Transverse colon (tissue), 4 donors: Measurements from ENCODE around the gene DCAF6. TPM values are rescaled to one million over a fixed set of nuclear protein-coding genes. Genes with fewer than 3 reads are reported as not detected.
A peak's percentile ranks its signal among the peaks of the same experiment; 100 is the strongest.
"Not testable (repeated sequence)": the region's sequence is repeated elsewhere in the genome, so short reads cannot be mapped to it uniquely, and the experiment has no call there.

Experiments used
- DNase-seq: peaks from one replicate; pipeline ENCODE4 v3.0.0-alpha.2; 2019
- H3K27ac ChIP-seq, 4 donors: fragments of 200-600 bp; sonication (generic); 2 replicates each; pipeline ENCODE4 v1.5.1; 2016 to 2018; ENCODE audit warnings: inconsistent platforms in 4 of 4
- H3K27me3 ChIP-seq: fragments of 200-600 bp; sonication (generic); 2 replicates; pipeline ENCODE4 v1.5.1; 2017; ENCODE audit warnings: inconsistent platforms
- H3K36me3 ChIP-seq, 4 donors: fragments of 200-600 bp; sonication (generic); 2 replicates each; pipeline ENCODE4 v1.5.1; 2017 to 2019; ENCODE audit warnings: inconsistent platforms in 4 of 4
- H3K4me1 ChIP-seq, 4 donors: fragments of 200-600 bp; sonication (generic); 2 replicates each; pipeline ENCODE4 v1.5.1; 2017 to 2020; ENCODE audit warnings: inconsistent platforms in 4 of 4
- H3K4me3 ChIP-seq, 4 donors: fragments of 200-600 bp; sonication (generic); 1 replicate in 1 of 4; 2 replicates in 3 of 4; pipeline versions ENCODE4 v1.5.1 to v1.6.1; 2017 to 2019; ENCODE audit warnings: inconsistent platforms in 4 of 4
- H3K9me3 ChIP-seq, 2 donors: fragments of 200-600 bp; sonication (generic); 2 replicates each; pipeline ENCODE4 v1.5.1; 2017 to 2019; ENCODE audit warnings: inconsistent platforms in 2 of 2
- CTCF ChIP-seq, 5 experiments: fragments of 200-600 bp in 3 of 5; fragments of 450-650 bp in 2 of 5; sonication (generic) in 3 of 5; IDR thresholded peaks; 1 replicate in 2 of 5; 2 replicates in 3 of 5; pipeline ENCODE4 v1.5.1; 2016 to 2017; ENCODE audit warnings: antibody characterized with exemption in 5 of 5, inconsistent platforms in 3 of 5, mild to moderate bottlenecking in 2 of 5, moderate library complexity in 1 of 5
- EP300 ChIP-seq: sonication (generic); formaldehyde crosslinking; IDR thresholded peaks from one replicate; pipeline ENCODE4 v1.6.1; 2017; ENCODE audit warnings: antibody characterized with exemption, low read depth
- POLR2A ChIP-seq: fragments of 450-650 bp; IDR thresholded peaks from one replicate; pipeline ENCODE4 v1.6.1; 2016; ENCODE audit warnings: antibody characterized with exemption, mild to moderate bottlenecking, moderate library complexity
- POLR2AphosphoS5 ChIP-seq, 3 donors: sonication (generic); formaldehyde crosslinking; IDR thresholded peaks; one replicate each; pipeline ENCODE4 v1.6.1; 2016; ENCODE audit warnings: antibody characterized with exemption in 3 of 3
- WGBS, 2 donors: methylation state at CpG; one replicate each; pipeline ENCODE4 v1.1.5; 2018; ENCODE audit warnings: low coverage in 1 of 2; 5-methylcytosine and 5-hydroxymethylcytosine counted together
- in situ Hi-C, 4 donors: fragments of 200-750 bp; cut with MboI; loops; one replicate each; pipeline versions ENCODE4 v1.15.0 to v1.15.1; 2017; ENCODE audit warnings: low sequenced_read_pairs in 3 of 4, low pct_ligation_motif_present in 1 of 4, low pct_unique_long_range_greater_than_20kb in 1 of 4
- intact Hi-C: fragments of 100-400 bp; cut with DNase I; formaldehyde crosslinking; loops from one replicate; pipeline ENCODE4 v1.15.1; 2023; ENCODE audit warnings: low total_unique reads
- total RNA-seq, 4 donors: library from RNA; depleted of rRNA; stranded (reverse); fragments of >200 nt; gene quantifications; one replicate each; pipeline ENCODE4 v1.1.0, GENCODE V29; 2016

DCAF6 gene
- 100 to 1,000 TPM in 1 of 4 donors, 10 to 100 TPM in 3; 59.5 to 173 (median 93.4) TPM for total RNA-seq

GRCh38 chr1:167936068-167936929 lies at the start of gene DCAF6:
Gene DCAF6 (plus strand): TSS chr1:167936683. CDS start chr1:167936912, 229 bp downstream.
- H3K36me3 ChIP-seq = no peaks in the 10 kb centered on the region
- H3K27ac ChIP-seq = peak within 1 kb of the TSS; percentile 95 to 98 (median 97)
- no peaks in the 10 kb centered on the region for H3K9me3 ChIP-seq
- peak within 1 kb of the TSS; percentile 68 to 97 (median 83) for H3K4me3 ChIP-seq
- intact Hi-C loops = loop anchor here (2.0 kb wide), 1 partner anchor 215 kb away; the partner anchor contains the start of gene MPZL1
- DNase-seq = peak; percentile 97
- in situ Hi-C loops = loop anchor here in 3 of 4 donors (10.0 to 25.0 kb wide), 2 partner anchors 211 to 224 kb away; partner anchors contain the start of gene MPZL1 (in 3 of the 3)
- no peaks in the 10 kb centered on the region for H3K27me3 ChIP-seq
- peaks cover 0 to 58% (median 31%) of the 10 kb centered on the region in 4 donors for H3K4me1 ChIP-seq
- 1% methylated on average over 37 of the region's 58 CpGs; no CpG with 5 or more reads in 1 of the 2 donors for WGBS, 2 donors
- TF ChIP-seq CTCF (IDR thresholded peaks at IDR 0.05) = no peak
- TF ChIP-seq POLR2A = peak; percentile 97
- peak; percentile 95 to 96 (median 96) for TF ChIP-seq POLR2AphosphoS5 (IDR thresholded peaks at IDR 0.05)

GRCh38 chr1:167887187-167887586 lies 49.3 kb upstream of the DCAF6 start:
- DNase-seq, H3K9me3 ChIP-seq, in situ Hi-C loops, H3K36me3 ChIP-seq, H3K4me1 ChIP-seq, H3K27ac ChIP-seq, H3K27me3 ChIP-seq, H3K4me3 ChIP-seq, intact Hi-C loops: not testable (repeated sequence)
- 77 to 100% methylated on average over 1 to 2 of the region's 2 CpGs for WGBS, 2 donors

GRCh38 chr1:167890400-167890799 lies 46.1 kb upstream of the DCAF6 start:
- intact Hi-C loops = no loop called here
- no peaks in the 10 kb centered on the region for H3K4me1 ChIP-seq

GRCh38 chr1:167893798-167894197 lies 42.7 kb upstream of the DCAF6 start:
- DNase-seq = no peak
- in situ Hi-C loops (no loop called here), intact Hi-C loops (no loop called here)
- Histone ChIP-seq H3K27ac (no peak overlapping the region), H3K27me3 (no peaks in the 10 kb centered on the region), H3K4me3 (no peak overlapping the region), H3K9me3 (no peaks in the 10 kb centered on the region), H3K36me3 (no peaks in the 10 kb centered on the region), H3K4me1 (no peaks in the 10 kb centered on the region)
- TF ChIP-seq POLR2AphosphoS5 (IDR thresholded peaks at IDR 0.05) (no peak), POLR2A (no peak), EP300 (no peak), CTCF (IDR thresholded peaks at IDR 0.05) (no peak)
- 80 to 86% methylated on average over 1 to 2 of the region's 2 CpGs for WGBS, 2 donors

More at GRCh38 chr1:167890400-167890799, 46.1 kb upstream of the DCAF6 start:
- Histone ChIP-seq H3K27ac (no peak overlapping the region), H3K27me3 (no peaks in the 10 kb centered on the region), H3K4me3 (no peak overlapping the region), H3K36me3 (no peaks in the 10 kb centered on the region), H3K9me3 (no peaks in the 10 kb centered on the region)
- no peak for DNase-seq
- in situ Hi-C loops = no loop called here
- TF ChIP-seq CTCF (IDR thresholded peaks at IDR 0.05) (no peak), POLR2A (no peak), EP300 (no peak), POLR2AphosphoS5 (IDR thresholded peaks at IDR 0.05) (no peak)
